Esophagus muscularis mucosa (tissue), 4 donors: Measurements from ENCODE around the gene RANBP17. TPM values are rescaled to one million over a fixed set of nuclear protein-coding genes. Genes with fewer than 3 reads are reported as not detected.

Experiments
- DNase-seq: peaks from one replicate; pipeline ENCODE4 v3.0.0-alpha.2; 2017; ENCODE audit errors: extremely low spot score
- H3K27ac ChIP-seq, 4 donors: fragments of 200-600 bp; sonication (generic); replicated peaks in 1 of 4; 1 replicate in 3 of 4; 2 replicates in 1 of 4; pipeline ENCODE4 v1.5.1; 2016 to 2019; ENCODE audit warnings: mild to moderate bottlenecking in 1 of 4
- H3K27me3 ChIP-seq, 4 donors: fragments of 200-600 bp; sonication (generic); one replicate each; pipeline versions ENCODE4 v1.5.1 to v1.6.0; 2016 to 2019
- H3K36me3 ChIP-seq, 4 donors: fragments of 200-600 bp; sonication (generic); one replicate each; pipeline ENCODE4 v1.5.1; 2016 to 2019
- H3K4me1 ChIP-seq, 4 donors: fragments of 200-600 bp; sonication (generic); one replicate each; pipeline ENCODE4 v1.5.1; 2016 to 2019
- H3K4me3 ChIP-seq, 4 donors: fragments of 200-600 bp; sonication (generic); 1 replicate in 2 of 4; 2 replicates in 2 of 4; pipeline ENCODE4 v1.5.1; 2016 to 2019; ENCODE audit warnings: mild to moderate bottlenecking in 4 of 4, moderate library complexity in 1 of 4
- H3K9me3 ChIP-seq, 4 donors: fragments of 200-600 bp; sonication (generic); 1 replicate in 3 of 4; 2 replicates in 1 of 4; pipeline ENCODE4 v1.5.1; 2016 to 2019
- EP300 ChIP-seq: sonication (generic); formaldehyde crosslinking; IDR thresholded peaks from one replicate; pipeline ENCODE4 v1.6.1; 2017; ENCODE audit warnings: antibody characterized with exemption
- POLR2A ChIP-seq: fragments of 450-650 bp; IDR thresholded peaks from one replicate; pipeline ENCODE4 v1.6.1; 2017; ENCODE audit warnings: antibody characterized with exemption, moderate library complexity, mild to moderate bottlenecking, low read depth
- POLR2AphosphoS5 ChIP-seq, 2 donors: sonication (generic); formaldehyde crosslinking; IDR thresholded peaks; one replicate each; pipeline ENCODE4 v1.6.1; 2017; ENCODE audit warnings: antibody characterized with exemption in 2 of 2
- WGBS: methylation state at CpG from one replicate; pipeline ENCODE4 v1.1.5; 2018; 5-methylcytosine and 5-hydroxymethylcytosine counted together
- intact Hi-C: fragments of 100-400 bp; cut with DNase I; formaldehyde crosslinking; loops from one replicate; pipeline ENCODE4 v1.15.1; 2023
- total RNA-seq, 4 donors: library from RNA; depleted of rRNA; stranded (reverse); fragments of >200 nt; gene quantifications; one replicate each; pipeline versions ENCODE4 v1.1.0 to v1.2.1, GENCODE V29; 2016
- TF ChIP-seq, protein P1 (sequence below), 3 experiments: fragments of 200-600 bp in 2 of 3; fragments of 450-650 bp in 1 of 3; sonication (generic) in 2 of 3; IDR thresholded peaks; one replicate each; pipeline ENCODE4 v1.5.1; 2017 to 2019; ENCODE audit warnings: antibody characterized with exemption in 3 of 3, mild to moderate bottlenecking in 2 of 3, moderate library complexity in 1 of 3

Gene RANBP17
- total RNA-seq, 4 donors from 2014 or later: 16.4 to 28.2 (median 17.7) TPM

DNA sequence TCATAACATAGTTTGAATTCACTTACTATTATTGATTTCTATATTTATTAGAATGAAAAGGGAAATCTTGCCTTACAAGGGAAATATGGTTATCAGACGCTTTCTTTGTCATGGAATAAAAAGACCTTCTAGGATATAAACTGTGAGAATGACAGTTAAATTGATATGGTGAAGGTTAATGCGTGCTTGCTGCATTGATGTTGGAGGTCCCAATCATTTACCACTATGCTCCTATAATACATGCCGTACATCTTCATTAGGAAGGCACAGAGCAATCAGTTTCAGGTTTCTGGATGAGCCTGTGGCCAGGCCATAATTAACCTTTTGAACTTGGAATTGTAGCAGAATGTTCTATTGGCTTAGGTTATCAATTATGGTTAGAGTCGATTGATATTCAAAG is 245.9 kb downstream of the RANBP17 start:
- no peak for DNase-seq
- Histone ChIP-seq H3K9me3 (no peaks in the 10 kb centered on the region), H3K4me3 (no peak overlapping the region), H3K27me3 (no peaks in the 10 kb centered on the region), H3K36me3 (no peaks in the 10 kb centered on the region), H3K27ac (no peak overlapping the region), H3K4me1 (no peaks in the 10 kb centered on the region)
- 92% methylated on average over 4 of the region's 4 CpGs for WGBS
- intact Hi-C loops: no loop called here
- TF ChIP-seq, protein P1, sequence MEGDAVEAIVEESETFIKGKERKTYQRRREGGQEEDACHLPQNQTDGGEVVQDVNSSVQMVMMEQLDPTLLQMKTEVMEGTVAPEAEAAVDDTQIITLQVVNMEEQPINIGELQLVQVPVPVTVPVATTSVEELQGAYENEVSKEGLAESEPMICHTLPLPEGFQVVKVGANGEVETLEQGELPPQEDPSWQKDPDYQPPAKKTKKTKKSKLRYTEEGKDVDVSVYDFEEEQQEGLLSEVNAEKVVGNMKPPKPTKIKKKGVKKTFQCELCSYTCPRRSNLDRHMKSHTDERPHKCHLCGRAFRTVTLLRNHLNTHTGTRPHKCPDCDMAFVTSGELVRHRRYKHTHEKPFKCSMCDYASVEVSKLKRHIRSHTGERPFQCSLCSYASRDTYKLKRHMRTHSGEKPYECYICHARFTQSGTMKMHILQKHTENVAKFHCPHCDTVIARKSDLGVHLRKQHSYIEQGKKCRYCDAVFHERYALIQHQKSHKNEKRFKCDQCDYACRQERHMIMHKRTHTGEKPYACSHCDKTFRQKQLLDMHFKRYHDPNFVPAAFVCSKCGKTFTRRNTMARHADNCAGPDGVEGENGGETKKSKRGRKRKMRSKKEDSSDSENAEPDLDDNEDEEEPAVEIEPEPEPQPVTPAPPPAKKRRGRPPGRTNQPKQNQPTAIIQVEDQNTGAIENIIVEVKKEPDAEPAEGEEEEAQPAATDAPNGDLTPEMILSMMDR (IDR thresholded peaks at IDR 0.05): no peak
- TF ChIP-seq EP300: no peak
- TF ChIP-seq POLR2A: no peak
- no peak for TF ChIP-seq POLR2AphosphoS5 (IDR thresholded peaks at IDR 0.05)

DNA sequence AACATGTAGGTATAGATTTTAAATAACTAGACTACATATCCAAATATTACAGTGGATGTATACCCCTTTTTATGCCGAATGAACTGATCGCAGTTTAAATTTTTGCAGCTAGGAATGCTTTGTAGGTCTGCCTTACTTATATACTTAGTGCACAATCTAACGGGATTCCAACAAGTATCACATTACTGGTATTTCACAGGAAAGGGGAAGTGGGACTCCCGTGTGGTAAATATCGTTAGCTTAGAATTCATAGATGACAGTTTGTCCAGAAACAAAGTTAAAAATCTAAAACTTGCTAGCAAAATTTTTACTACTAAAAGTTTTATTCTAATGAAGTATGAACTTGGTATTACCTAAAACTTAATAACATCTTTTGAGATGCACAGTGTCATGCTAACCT is 253.7 kb downstream of the RANBP17 start:
- Histone ChIP-seq H3K4me1 (no peaks in the 10 kb centered on the region), H3K27ac (no peak overlapping the region), H3K9me3 (no peaks in the 10 kb centered on the region), H3K4me3 (no peak overlapping the region), H3K27me3 (no peaks in the 10 kb centered on the region), H3K36me3 (no peaks in the 10 kb centered on the region)
- TF ChIP-seq POLR2A (no peak), POLR2AphosphoS5 (IDR thresholded peaks at IDR 0.05) (no peak), EP300 (no peak)
- TF ChIP-seq, protein P1 (IDR thresholded peaks at IDR 0.05): no peak
- intact Hi-C loops: no loop called here
- 87% methylated on average over 5 of the region's 5 CpGs for WGBS
- DNase-seq: no peak

DNA sequence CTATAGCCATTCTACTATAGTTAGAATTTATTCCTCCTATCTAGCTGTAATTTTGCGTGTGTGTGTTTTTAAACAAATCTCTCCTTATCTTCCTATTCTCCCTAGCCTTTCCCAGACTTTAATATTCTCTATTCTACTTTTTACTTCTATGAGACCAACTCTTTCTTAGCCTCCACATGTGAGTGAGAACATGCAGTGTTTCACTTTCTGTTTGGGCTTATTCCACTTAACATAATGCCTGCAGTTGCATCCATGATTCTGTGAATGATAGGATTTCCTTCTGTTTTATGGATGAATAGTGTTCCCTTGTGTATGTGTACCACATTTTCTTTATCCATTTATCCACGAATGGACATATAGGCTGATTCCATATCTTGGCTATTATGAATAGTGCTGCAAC is 254.9 kb downstream of the RANBP17 start:
- intact Hi-C loops: no loop called here
- no peaks in the 10 kb centered on the region for H3K36me3 ChIP-seq
- DNase-seq: no peak
- no peaks in the 10 kb centered on the region for H3K9me3 ChIP-seq
- TF ChIP-seq POLR2A (no peak), POLR2AphosphoS5 (IDR thresholded peaks at IDR 0.05) (no peak), EP300 (no peak)
- TF ChIP-seq, protein P1 (IDR thresholded peaks at IDR 0.05): no peak
- WGBS: 94% methylated on average over 2 of the region's 2 CpGs
- no peak overlapping the region for H3K27ac ChIP-seq
- H3K4me1 ChIP-seq: no peaks in the 10 kb centered on the region
- no peaks in the 10 kb centered on the region for H3K27me3 ChIP-seq
- H3K4me3 ChIP-seq: no peak overlapping the region

DNA sequence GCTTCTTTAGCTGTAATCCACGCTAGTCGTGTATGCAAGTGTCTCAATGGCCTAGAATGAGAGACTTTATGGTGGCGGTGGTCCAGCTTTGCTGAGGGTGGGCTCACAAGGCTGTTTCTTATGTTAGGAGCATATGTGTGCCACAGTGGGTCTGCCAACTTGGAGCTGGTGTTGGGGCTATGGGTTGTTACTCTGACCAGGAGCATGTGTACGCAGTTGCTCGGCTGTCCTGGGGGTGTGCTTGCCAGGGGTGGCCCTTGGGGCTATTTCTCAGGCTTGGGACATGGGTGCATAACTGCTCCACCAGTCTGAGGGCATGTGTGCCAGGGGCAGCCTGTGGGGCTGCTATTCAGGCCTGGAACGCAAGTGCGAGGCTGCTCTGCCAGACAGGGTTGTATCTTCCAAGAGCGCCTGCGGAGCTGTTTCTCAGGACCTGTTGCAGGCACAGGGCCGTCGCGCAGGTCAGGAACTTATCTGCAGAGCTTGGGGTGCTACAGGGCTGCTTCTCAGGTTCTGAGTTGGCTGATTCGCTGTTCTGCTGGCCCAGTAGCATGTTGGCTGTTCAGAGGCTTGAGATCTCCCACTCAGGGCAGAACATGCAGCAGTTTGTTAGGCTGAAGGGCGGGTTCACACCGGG is 259.3 kb downstream of the RANBP17 start:
- Histone ChIP-seq H3K4me3 (no peak overlapping the region), H3K27ac (no peak overlapping the region), H3K9me3 (no peaks in the 10 kb centered on the region), H3K27me3 (no peaks in the 10 kb centered on the region), H3K4me1 (no peaks in the 10 kb centered on the region), H3K36me3 (no peaks in the 10 kb centered on the region)
- WGBS: 88% methylated on average over 6 of the region's 15 CpGs
- intact Hi-C loops: no loop called here
- no peak for DNase-seq
- TF ChIP-seq, protein P1 (IDR thresholded peaks at IDR 0.05): no peak
- TF ChIP-seq POLR2AphosphoS5 (IDR thresholded peaks at IDR 0.05) (no peak), EP300 (no peak), POLR2A (no peak)

DNA sequence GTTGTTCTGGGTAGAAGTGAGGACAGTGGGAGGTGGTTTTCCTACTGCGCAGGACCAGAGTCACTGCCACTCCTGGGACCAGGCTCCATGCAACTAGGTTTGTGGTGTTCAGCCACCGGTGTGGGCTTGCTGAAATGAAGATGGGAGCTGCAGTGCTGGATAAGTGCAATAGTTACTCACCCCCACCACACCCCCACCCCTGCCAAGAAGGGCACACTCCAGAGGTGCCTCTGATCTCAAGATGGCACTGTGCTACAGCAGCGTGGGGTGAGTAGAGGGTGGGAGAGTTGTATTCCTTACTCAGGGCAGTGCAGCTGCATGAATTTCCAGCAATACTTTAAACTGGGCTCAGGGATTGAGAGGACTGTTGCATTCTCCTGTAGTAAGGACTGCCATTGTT is 259.8 kb downstream of the RANBP17 start:
- no peak overlapping the region for H3K4me3 ChIP-seq
- H3K4me1 ChIP-seq: no peaks in the 10 kb centered on the region
- intact Hi-C loops: no loop called here
- H3K27ac ChIP-seq: no peak overlapping the region
- H3K9me3 ChIP-seq: no peaks in the 10 kb centered on the region
- DNase-seq: no peak
- TF ChIP-seq, protein P1 (IDR thresholded peaks at IDR 0.05): no peak
- TF ChIP-seq POLR2A: no peak
- no peaks in the 10 kb centered on the region for H3K36me3 ChIP-seq
- no peaks in the 10 kb centered on the region for H3K27me3 ChIP-seq
- 100% methylated on average over 1 of the region's 3 CpGs for WGBS
